Measurements from ENCODE around the gene EPC1. TPM values are rescaled to one million over a fixed set of nuclear protein-coding genes. Genes with fewer than 3 reads are reported as not detected.
"Not testable (repeated sequence)": the region's sequence is repeated elsewhere in the genome, so short reads cannot be mapped to it uniquely, and the experiment has no call there.

EPC1 gene
- total RNA-seq, 2 donors from 2014 or later = 178 to 189 TPM

DNA sequence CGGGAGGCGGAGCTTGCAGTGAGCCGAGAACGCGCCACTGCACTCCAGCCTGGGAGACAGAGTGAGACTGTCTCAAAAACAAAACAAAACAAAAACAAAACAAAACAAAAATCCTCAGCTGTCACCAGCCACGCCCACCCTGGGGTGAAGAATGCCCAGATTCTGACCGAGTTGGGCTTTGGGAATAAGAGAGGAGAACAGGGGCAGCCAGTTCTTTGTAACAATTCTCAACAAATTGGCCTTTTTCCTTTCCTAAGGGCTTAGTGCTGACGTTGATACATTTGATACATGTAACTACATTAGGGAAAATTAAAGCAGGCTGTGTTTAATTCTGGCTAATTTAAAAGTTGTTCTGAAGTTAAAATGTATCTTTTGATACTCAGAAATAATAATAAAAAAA lies 121.0 kb downstream of the EPC1 start:
- Mint-ChIP-seq H3K4me1 (peaks cover 2% of the 10 kb centered on the region), H3K36me3 (ENCODE audit: low read depth) (no peaks in the 10 kb centered on the region), H3K4me3 (no peak overlapping the region), H3K27ac (no peak overlapping the region), H3K27me3 (peaks cover 4% of the 10 kb centered on the region)
- ATAC-seq (no peak), DNase-seq (no peak)
- no peaks in the 10 kb centered on the region for H3K9me3 ChIP-seq (ENCODE audit: control insufficient read depth, low read length, poor library complexity, severe bottlenecking)

GRCh38 chr10:32222376-32222775 lies 124.6 kb downstream of the EPC1 start:
- H3K4me1 Mint-ChIP-seq; H3K4me3 Mint-ChIP-seq; ATAC-seq; DNase-seq; H3K9me3 ChIP-seq (ENCODE audit: control insufficient read depth, low read length, poor library complexity, severe bottlenecking); H3K27ac Mint-ChIP-seq; H3K27me3 Mint-ChIP-seq; H3K36me3 Mint-ChIP-seq (ENCODE audit: low read depth): not testable (repeated sequence)

DNA sequence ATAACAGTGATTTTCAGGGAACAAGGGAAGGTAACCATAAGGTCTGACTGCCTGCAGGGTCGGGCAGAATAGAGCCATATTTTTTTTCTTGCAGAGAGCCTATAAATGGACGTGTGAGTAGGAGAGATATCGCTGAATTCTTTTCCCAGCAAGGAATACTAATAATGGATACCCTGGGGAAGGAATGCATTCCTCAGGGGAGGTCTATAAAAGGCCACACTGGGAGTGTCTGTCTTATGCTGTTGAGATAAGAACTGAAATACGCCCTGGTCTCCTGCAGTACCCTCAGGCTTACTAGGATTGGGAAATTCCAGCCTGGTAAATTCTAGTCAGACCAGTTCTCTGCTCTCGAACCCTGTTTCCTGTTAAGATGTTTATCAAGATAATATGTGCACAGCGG lies 127.8 kb downstream of the EPC1 start:
- DNase-seq; ATAC-seq; H3K9me3 ChIP-seq (ENCODE audit: control insufficient read depth, low read length, poor library complexity, severe bottlenecking); H3K27me3 Mint-ChIP-seq; H3K27ac Mint-ChIP-seq; H3K36me3 Mint-ChIP-seq (ENCODE audit: low read depth); H3K4me3 Mint-ChIP-seq; H3K4me1 Mint-ChIP-seq: not testable (repeated sequence)

- not testable (repeated sequence) for H3K27me3 Mint-ChIP-seq, H3K27ac Mint-ChIP-seq
Measured at GRCh38 chr10:32218206-32219044, 128.5 kb downstream of the EPC1 start.

More at GRCh38 chr10:32218206-32219044, 128.5 kb downstream of the EPC1 start:
- DNase-seq; H3K36me3 Mint-ChIP-seq (ENCODE audit: low read depth); H3K9me3 ChIP-seq (ENCODE audit: control insufficient read depth, low read length, poor library complexity, severe bottlenecking); H3K4me1 Mint-ChIP-seq; H3K4me3 Mint-ChIP-seq; ATAC-seq: not testable (repeated sequence)

Other genes with a start within 250 kb of the EPC1 start
- 10 to 100 TPM; 60.4 to 73.0 TPM for gene CCDC7, start 99.0 kb upstream of the EPC1 start, total RNA-seq

Measured in T-helper 17 cell (primary cell).